GM12864 (cell line): ENCODE data around the gene SIRPA.

Experiments
- DNase-seq: peaks from one replicate; pipeline ENCODE4 v3.0.0-alpha.2; 2011; ENCODE audit warnings: low read depth
- H3K4me3 ChIP-seq: 2 replicates; pipeline ENCODE4 v1.5.1; 2011; ENCODE audit warnings: mild to moderate bottlenecking, low read depth, low read length, control low read depth
- TF ChIP-seq, protein P1 (sequence below): IDR thresholded peaks from 2 replicates; pipeline ENCODE4 v1.5.1; 2011; ENCODE audit warnings: low read depth, mild to moderate bottlenecking, moderate library complexity, low read length, control low read depth, inconsistent platforms; ENCODE audit errors: missing control alignments

Gene SIRPA

DNA sequence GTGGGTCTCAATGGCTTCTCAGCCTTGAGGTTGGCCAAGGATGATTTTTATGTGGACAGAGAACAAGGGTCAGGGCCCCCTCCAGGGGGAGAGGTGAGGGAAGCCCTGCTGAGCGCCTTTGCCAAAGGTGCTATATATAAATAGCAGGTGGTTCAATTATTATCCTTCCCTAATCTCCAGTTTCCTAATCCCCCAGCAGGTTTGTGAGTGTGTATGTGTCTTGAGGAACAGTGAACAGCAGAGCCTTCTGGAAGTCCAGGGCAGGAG lies 3.2 kb upstream of the SIRPA start:
- no peak for DNase-seq
- no peak overlapping the region for H3K4me3 ChIP-seq
- TF ChIP-seq, protein P1, sequence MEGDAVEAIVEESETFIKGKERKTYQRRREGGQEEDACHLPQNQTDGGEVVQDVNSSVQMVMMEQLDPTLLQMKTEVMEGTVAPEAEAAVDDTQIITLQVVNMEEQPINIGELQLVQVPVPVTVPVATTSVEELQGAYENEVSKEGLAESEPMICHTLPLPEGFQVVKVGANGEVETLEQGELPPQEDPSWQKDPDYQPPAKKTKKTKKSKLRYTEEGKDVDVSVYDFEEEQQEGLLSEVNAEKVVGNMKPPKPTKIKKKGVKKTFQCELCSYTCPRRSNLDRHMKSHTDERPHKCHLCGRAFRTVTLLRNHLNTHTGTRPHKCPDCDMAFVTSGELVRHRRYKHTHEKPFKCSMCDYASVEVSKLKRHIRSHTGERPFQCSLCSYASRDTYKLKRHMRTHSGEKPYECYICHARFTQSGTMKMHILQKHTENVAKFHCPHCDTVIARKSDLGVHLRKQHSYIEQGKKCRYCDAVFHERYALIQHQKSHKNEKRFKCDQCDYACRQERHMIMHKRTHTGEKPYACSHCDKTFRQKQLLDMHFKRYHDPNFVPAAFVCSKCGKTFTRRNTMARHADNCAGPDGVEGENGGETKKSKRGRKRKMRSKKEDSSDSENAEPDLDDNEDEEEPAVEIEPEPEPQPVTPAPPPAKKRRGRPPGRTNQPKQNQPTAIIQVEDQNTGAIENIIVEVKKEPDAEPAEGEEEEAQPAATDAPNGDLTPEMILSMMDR, result no peak

GRCh38 chr20:1893721-1894470 lies 1.3 kb upstream of the SIRPA start:
- TF ChIP-seq, protein P1, result no peak
- H3K4me3 ChIP-seq, result peak overlapping the region; percentile 60
- no peak for DNase-seq

GRCh38 chr20:1894471-1894950 lies 696 bp upstream of the SIRPA start:
- TF ChIP-seq, protein P1, result no peak
- peak overlapping the region; percentile 60 for H3K4me3 ChIP-seq
- no peak for DNase-seq

GRCh38 chr20:1895674-1896483 lies 672 bp downstream of the SIRPA start:
- DNase-seq, result no peak
- TF ChIP-seq, protein P1, result no peak
- peak overlapping the region; percentile 60 for H3K4me3 ChIP-seq

DNA sequence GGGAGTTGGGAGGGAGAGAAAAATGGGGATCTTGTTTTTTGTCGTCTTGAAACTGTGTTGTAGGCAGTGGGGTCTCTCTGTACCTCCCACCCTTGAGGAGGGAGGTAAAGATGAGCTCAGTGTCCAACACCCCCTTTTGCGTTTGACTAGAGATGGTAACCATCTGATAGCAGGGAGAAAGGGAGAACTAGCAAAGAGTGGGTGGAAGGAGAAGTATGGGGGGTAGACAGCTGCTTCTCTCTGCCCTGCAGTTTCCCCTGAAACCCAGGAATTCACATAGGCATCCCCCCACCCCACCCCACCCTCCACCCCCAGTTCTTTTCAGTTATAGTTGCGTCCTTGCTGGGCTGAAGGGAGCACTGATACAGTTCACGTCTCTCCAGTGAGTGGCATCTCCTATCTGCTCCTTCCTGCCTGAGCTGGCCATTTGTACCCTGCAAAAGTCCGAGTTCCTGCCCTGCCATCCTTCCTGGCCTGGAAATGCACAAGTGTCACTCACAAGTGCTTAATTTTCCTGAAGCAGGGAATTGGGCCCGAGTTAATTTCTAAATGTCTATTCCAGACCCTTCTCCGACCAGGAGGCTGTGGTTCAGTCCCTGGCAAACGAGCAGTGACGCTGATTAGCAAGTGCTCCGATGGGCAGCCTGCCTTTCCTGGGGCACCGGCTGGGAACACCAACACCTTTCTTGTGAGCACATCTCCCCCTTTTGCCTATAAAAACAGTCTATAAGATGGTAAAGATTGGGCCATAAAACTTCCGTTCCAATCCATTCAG lies 1.5 kb downstream of the SIRPA start:
- TF ChIP-seq, protein P1, result no peak
- DNase-seq, result no peak
- H3K4me3 ChIP-seq, result peak overlapping the region; percentile 60

DNA sequence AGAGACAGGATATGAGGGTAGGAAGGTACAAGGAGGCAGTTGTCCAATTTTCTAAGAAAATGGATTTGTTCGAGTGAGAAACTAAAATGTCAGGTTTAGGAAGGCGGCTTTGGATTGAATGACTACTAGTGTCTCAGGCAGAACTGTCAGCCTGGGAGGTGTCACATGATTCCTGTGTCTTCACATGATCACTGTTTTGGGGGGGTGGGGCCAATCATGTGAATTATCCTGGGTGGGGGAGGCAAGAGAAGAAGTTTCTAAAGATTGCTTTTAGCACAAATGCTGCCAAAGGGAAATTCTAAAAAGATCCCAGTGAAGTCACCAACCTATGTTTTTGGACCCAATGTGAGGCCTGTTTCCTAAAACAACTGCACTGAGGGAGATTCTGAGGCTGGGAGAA lies 2.3 kb downstream of the SIRPA start:
- no peak overlapping the region for H3K4me3 ChIP-seq
- no peak for DNase-seq
- TF ChIP-seq, protein P1, result no peak
